Endodermal cell (in vitro differentiated cells): ENCODE data around the gene SVBP. TPM values are rescaled to one million over a fixed set of nuclear protein-coding genes. Genes with fewer than 3 reads are reported as not detected.

Experiments used
- DNase-seq: peaks from one replicate; pipeline ENCODE4 v3.0.0-alpha.2; 2017
- H3K27ac ChIP-seq: 2 replicates; pipeline ENCODE4 v1.5.1; 2013; ENCODE audit warnings: mild to moderate bottlenecking, low read depth, low read length, moderate library complexity
- H3K27me3 ChIP-seq: 2 replicates; pipeline ENCODE4 v1.6.1; 2013; ENCODE audit warnings: mild to moderate bottlenecking, low read length, moderate library complexity; ENCODE audit not compliant: insufficient read depth, control insufficient read depth, poor library complexity, severe bottlenecking
- H3K36me3 ChIP-seq: 2 replicates; pipeline ENCODE4 v1.7.0; 2013; ENCODE audit warnings: mild to moderate bottlenecking, low read length, moderate library complexity; ENCODE audit not compliant: control insufficient read depth, insufficient read depth
- H3K4me1 ChIP-seq: one replicate; pipeline ENCODE4 v1.7.0; 2013; ENCODE audit warnings: low read length; ENCODE audit not compliant: control insufficient read depth, insufficient read depth
- H3K4me3 ChIP-seq: 2 replicates; pipeline ENCODE4 v1.5.1; 2013; ENCODE audit warnings: mild to moderate bottlenecking, low read length, moderate library complexity
- H3K9ac ChIP-seq: 2 replicates; pipeline ENCODE4 v1.6.1; 2013; ENCODE audit warnings: mild to moderate bottlenecking, low read length, moderate library complexity; ENCODE audit not compliant: poor library complexity, severe bottlenecking; ENCODE audit errors: extremely low read depth
- H3K9me3 ChIP-seq: 2 replicates; pipeline ENCODE4 v1.6.1; 2013; ENCODE audit warnings: mild to moderate bottlenecking, low read length, moderate library complexity; ENCODE audit not compliant: control insufficient read depth
- H3K27ac Mint-ChIP-seq: 2 replicates; pipeline ENCODE4 v1.8.0; 2020; ENCODE audit warnings: mixed read lengths
- H3K27me3 Mint-ChIP-seq: 2 replicates; pipeline ENCODE4 v1.8.0; 2021; ENCODE audit warnings: mild to moderate bottlenecking, mixed read lengths; ENCODE audit not compliant: insufficient read depth
- H3K36me3 Mint-ChIP-seq: 2 replicates; pipeline ENCODE4 v1.8.0; 2020; ENCODE audit warnings: low read depth, mixed read lengths
- H3K4me1 Mint-ChIP-seq: 2 replicates; pipeline ENCODE4 v1.8.0; 2020; ENCODE audit warnings: mixed read lengths
- H3K4me3 Mint-ChIP-seq: 2 replicates; pipeline ENCODE4 v1.8.0; 2020; ENCODE audit warnings: mild to moderate bottlenecking, moderate library complexity, mixed read lengths
- H3K9me3 Mint-ChIP-seq: 2 replicates; pipeline ENCODE4 v1.8.0; 2020; ENCODE audit warnings: mild to moderate bottlenecking, mixed read lengths
- WGBS, 2 experiments: methylation state at CpG; one replicate each; pipeline versions ENCODE4 v1.1.5 to v1.1.7; 2013; ENCODE audit warnings: missing lambda C conversion rate in 2 of 2, mixed read lengths in 1 of 2; ENCODE audit not compliant: insufficient coverage in 1 of 2, insufficient read length in 1 of 2; 5-methylcytosine and 5-hydroxymethylcytosine counted together
- total RNA-seq, 2 donors: library from RNA; stranded (reverse); fragmentation: NEBNext Ultra II Directional in 1 of 2; extraction: Animal tissue kit (Norgen Biotek cat#: 25700) in 1 of 2; gene quantifications; 2 replicates in 1 of 2; 3 replicates in 1 of 2; pipeline ENCODE4 v1.2.1, GENCODE V29; 2021
- TF ChIP-seq, protein P1 (sequence below): fragments of 200-600 bp; sonication (generic); conservative IDR thresholded peaks from 2 replicates; pipeline ENCODE4 v1.5.0; 2021; ENCODE audit warnings: antibody characterized with exemption, mild to moderate bottlenecking

The SVBP gene
- total RNA-seq, 2 donors from 2014 or later = 40.2 to 45.3 TPM

DNA sequence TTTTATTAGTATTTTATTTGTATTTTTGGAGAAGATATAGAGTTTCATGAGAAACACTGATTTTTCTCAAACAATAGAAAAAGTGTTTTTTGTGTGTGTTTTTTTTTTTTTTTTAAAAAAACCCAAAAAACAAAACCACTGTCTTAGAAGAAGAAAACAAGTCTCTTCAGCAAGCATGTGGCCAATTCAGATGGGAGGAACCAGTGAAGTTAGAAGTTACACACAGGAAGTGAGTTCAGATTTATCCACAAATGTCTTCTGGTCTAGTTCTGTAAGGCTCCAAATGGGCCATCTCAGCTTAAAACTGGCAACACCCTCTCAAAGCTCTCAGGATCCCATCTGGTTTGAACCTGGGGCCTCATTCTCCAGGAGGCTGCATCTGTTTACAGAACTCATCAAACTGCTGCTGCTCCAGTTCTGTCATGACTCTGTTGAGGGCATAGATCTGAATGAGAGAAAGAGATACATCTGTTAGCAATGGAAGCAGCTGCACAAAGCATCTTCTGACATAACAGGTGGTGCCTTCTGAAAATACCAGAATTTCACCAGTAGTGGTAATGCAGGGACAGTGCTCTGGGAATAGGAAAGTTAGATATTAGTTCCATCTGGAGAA is 10.0 kb downstream of the SVBP start:
- Histone ChIP-seq H3K36me3 (peaks cover 38% of the 10 kb centered on the region), H3K9me3 (peaks cover 24% of the 10 kb centered on the region), H3K27me3 (no peaks in the 10 kb centered on the region), H3K27ac (no peak overlapping the region), H3K9ac (no peak overlapping the region), H3K4me3 (no peak overlapping the region), H3K4me1 (no peaks in the 10 kb centered on the region)
- Mint-ChIP-seq H3K27ac (no peak overlapping the region), H3K27me3 (no peaks in the 10 kb centered on the region), H3K36me3 (peaks cover 57% of the 10 kb centered on the region), H3K4me1 (no peaks in the 10 kb centered on the region), H3K4me3 (no peak overlapping the region), H3K9me3 (peaks cover 26% of the 10 kb centered on the region)
- TF ChIP-seq, protein P1, sequence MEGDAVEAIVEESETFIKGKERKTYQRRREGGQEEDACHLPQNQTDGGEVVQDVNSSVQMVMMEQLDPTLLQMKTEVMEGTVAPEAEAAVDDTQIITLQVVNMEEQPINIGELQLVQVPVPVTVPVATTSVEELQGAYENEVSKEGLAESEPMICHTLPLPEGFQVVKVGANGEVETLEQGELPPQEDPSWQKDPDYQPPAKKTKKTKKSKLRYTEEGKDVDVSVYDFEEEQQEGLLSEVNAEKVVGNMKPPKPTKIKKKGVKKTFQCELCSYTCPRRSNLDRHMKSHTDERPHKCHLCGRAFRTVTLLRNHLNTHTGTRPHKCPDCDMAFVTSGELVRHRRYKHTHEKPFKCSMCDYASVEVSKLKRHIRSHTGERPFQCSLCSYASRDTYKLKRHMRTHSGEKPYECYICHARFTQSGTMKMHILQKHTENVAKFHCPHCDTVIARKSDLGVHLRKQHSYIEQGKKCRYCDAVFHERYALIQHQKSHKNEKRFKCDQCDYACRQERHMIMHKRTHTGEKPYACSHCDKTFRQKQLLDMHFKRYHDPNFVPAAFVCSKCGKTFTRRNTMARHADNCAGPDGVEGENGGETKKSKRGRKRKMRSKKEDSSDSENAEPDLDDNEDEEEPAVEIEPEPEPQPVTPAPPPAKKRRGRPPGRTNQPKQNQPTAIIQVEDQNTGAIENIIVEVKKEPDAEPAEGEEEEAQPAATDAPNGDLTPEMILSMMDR = no peak
- no peak for DNase-seq

DNA sequence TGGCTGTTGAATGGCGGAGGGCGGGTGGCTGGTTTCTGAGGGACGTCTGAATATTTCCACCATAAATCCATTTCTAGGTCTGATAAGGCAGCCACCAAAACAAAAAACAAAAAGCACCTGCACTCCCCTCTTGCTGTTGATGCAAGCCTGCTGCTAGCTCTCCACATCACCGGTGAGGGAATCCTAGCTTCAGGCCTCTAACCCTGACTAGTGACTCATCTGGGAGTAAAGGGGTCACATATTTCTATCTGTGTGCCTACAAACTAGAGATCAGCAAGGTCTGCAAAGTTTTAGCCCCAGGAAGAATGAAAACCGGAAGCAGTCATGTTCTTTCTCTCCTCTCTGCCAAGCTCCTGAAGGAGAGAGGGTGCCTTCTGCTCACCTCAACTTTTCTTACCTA is 10.6 kb downstream of the SVBP start:
- Mint-ChIP-seq H3K27me3 (no peaks in the 10 kb centered on the region), H3K4me1 (no peaks in the 10 kb centered on the region), H3K4me3 (no peak overlapping the region), H3K36me3 (peaks cover 56% of the 10 kb centered on the region), H3K9me3 (peaks cover 27% of the 10 kb centered on the region), H3K27ac (no peak overlapping the region)
- Histone ChIP-seq H3K9me3 (peaks cover 24% of the 10 kb centered on the region), H3K4me1 (no peaks in the 10 kb centered on the region), H3K36me3 (peaks cover 38% of the 10 kb centered on the region), H3K9ac (no peak overlapping the region), H3K27ac (no peak overlapping the region), H3K4me3 (no peak overlapping the region), H3K27me3 (no peaks in the 10 kb centered on the region)
- WGBS, 2 experiments = 95 to 97% methylated on average over 5 of the region's 5 CpGs
- DNase-seq = no peak
- TF ChIP-seq, protein P1 = no peak

GRCh38 chr1:42806171-42806570 is 11.0 kb downstream of the SVBP start:
- no peaks in the 10 kb centered on the region for H3K4me1 ChIP-seq
- H3K9me3 Mint-ChIP-seq = peaks cover 27% of the 10 kb centered on the region
- no peak for DNase-seq
- no peak overlapping the region for H3K4me3 Mint-ChIP-seq
- H3K27me3 ChIP-seq = no peaks in the 10 kb centered on the region
- peaks cover 53% of the 10 kb centered on the region for H3K36me3 Mint-ChIP-seq
- H3K36me3 ChIP-seq = peaks cover 34% of the 10 kb centered on the region
- peaks cover 24% of the 10 kb centered on the region for H3K9me3 ChIP-seq
- H3K27me3 Mint-ChIP-seq = no peaks in the 10 kb centered on the region
- no peak overlapping the region for H3K27ac ChIP-seq
- TF ChIP-seq, protein P1 = no peak
- no peak overlapping the region for H3K27ac Mint-ChIP-seq
- H3K4me3 ChIP-seq = no peak overlapping the region
- H3K4me1 Mint-ChIP-seq = no peaks in the 10 kb centered on the region
- no peak overlapping the region for H3K9ac ChIP-seq
